Panc1 (cell line): ENCODE data around the gene TSPAN14. TPM values are rescaled to one million over a fixed set of nuclear protein-coding genes. Genes with fewer than 3 reads are reported as not detected.

Experiments used
- ATAC-seq: fragments of 200-7000 bp; cut with Tn5 transposase; 2 replicates; pipeline ENCODE4 v1.9.1; 2020; ENCODE audit warnings: mild to moderate bottlenecking, moderate library complexity
- BruUV-seq: library from RNA; stranded (reverse); fragments of 400-500 nt; replicated peaks from 2 replicates; lab custom pipeline; 2021; lab: Mats Ljungman, UMichigan
- CTCF ChIA-PET: fragments of 300-600 bp; sonication (Branson Sonifier 250); formaldehyde crosslinking; loops from one replicate; lab custom pipeline; 2022; ENCODE audit warnings: antibody characterized with exemption; lab: Charles Lee
- POLR2A ChIA-PET: fragments of 300-600 bp; sonication (Branson Sonifier 250); formaldehyde crosslinking; loops from one replicate; lab custom pipeline; 2022; ENCODE audit warnings: antibody characterized with exemption; lab: Charles Lee
- DNase-seq: peaks from one replicate; pipeline ENCODE4 v3.0.0-alpha.2; 2010; ENCODE audit warnings: low read depth, low spot score
- H3K27ac ChIP-seq: 2 replicates; pipeline ENCODE4 v1.5.1; 2011; ENCODE audit warnings: mild to moderate bottlenecking, low read length, inconsistent platforms
- H3K27me3 ChIP-seq: fragments of 200-500 bp; sonication (Bioruptor generic); 2 replicates; pipeline ENCODE4 v1.6.0; 2014; ENCODE audit warnings: low read length, inconsistent platforms; ENCODE audit not compliant: control insufficient read depth, insufficient read depth
- H3K36me3 ChIP-seq: fragments of 200-500 bp; sonication (Bioruptor generic); 2 replicates; pipeline ENCODE4 v1.5.1; 2014; ENCODE audit warnings: inconsistent platforms, mild to moderate bottlenecking, low read length, moderate library complexity; ENCODE audit not compliant: control insufficient read depth, insufficient read depth
- H3K4me1 ChIP-seq: 2 replicates; pipeline ENCODE4 v1.5.1; 2011; ENCODE audit warnings: inconsistent platforms, mild to moderate bottlenecking, low read length, moderate library complexity; ENCODE audit not compliant: control insufficient read depth, insufficient read depth
- H3K4me3 ChIP-seq, 2 experiments: 2 replicates each; pipeline ENCODE4 v1.5.1; 2011 to 2012; ENCODE audit warnings: low read depth in 2 of 2, low read length in 2 of 2, mild to moderate bottlenecking in 2 of 2, inconsistent platforms in 1 of 2, moderate library complexity in 1 of 2
- H3K9me3 ChIP-seq: fragments of 200-500 bp; sonication (Bioruptor generic); 2 replicates; pipeline ENCODE4 v1.5.1; 2014; ENCODE audit warnings: low read depth, mild to moderate bottlenecking, inconsistent platforms, low read length, moderate library complexity; ENCODE audit not compliant: control insufficient read depth, insufficient read depth
- CTCF ChIP-seq: fragments of 450-650 bp; IDR thresholded peaks from 2 replicates; pipeline ENCODE4 v1.5.1; 2017; ENCODE audit warnings: mild to moderate bottlenecking
- POLR2AphosphoS5 ChIP-seq: IDR thresholded peaks from 2 replicates; pipeline ENCODE4 v1.6.1; 2012; ENCODE audit warnings: mild to moderate bottlenecking, low read depth, low read length, moderate library complexity
- REST ChIP-seq, 2 experiments: IDR thresholded peaks; 2 replicates each; pipeline ENCODE4 v1.6.1; 2011 to 2012; ENCODE audit warnings: low read depth in 2 of 2, control low read depth in 1 of 2, low read length in 1 of 2, mild to moderate bottlenecking in 1 of 2, moderate library complexity in 1 of 2; ENCODE audit not compliant: insufficient read depth in 1 of 2
- SIN3A ChIP-seq: IDR thresholded peaks from 2 replicates; pipeline ENCODE4 v1.6.1; 2012; ENCODE audit warnings: low read depth, mild to moderate bottlenecking, low read length, moderate library complexity, borderline replicate concordance; ENCODE audit not compliant: insufficient read depth
- TCF7L2 ChIP-seq: IDR thresholded peaks from 2 replicates; pipeline ENCODE4 v1.6.1; 2011; ENCODE audit warnings: mild to moderate bottlenecking, low read depth, low read length, inconsistent platforms
- in situ Hi-C: cut with HindIII; loops from 2 replicates; pipeline ENCODE4 v1.10.0; 2016; ENCODE audit warnings: low sequenced_read_pairs, low pct_unique_long_range_greater_than_20kb
- intact Hi-C: fragments of 100-400 bp; cut with micrococcal nuclease; formaldehyde crosslinking; loops from one replicate; pipeline ENCODE4 v1.10.0; 2022; ENCODE audit not compliant: unreplicated experiment
- total RNA-seq: library from RNA; stranded (reverse); gene quantifications from one replicate; pipeline ENCODE4 v1.2.1, GENCODE V29; 2021; ENCODE audit not compliant: unreplicated experiment

TSPAN14 gene
- total RNA-seq, 1 experiment from 2014 or later: 39.0 TPM

GRCh38 chr10:80528185-80528700 is 74.1 kb downstream of the TSPAN14 start:
- DNase-seq (no peak), ATAC-seq (no peak)
- Histone ChIP-seq H3K27me3 (no peaks in the 10 kb centered on the region; the same call in 1 of the 2 replicates), H3K4me3 (no peak overlapping the region), H3K27ac (no peak overlapping the region), H3K9me3 (no peaks in the 10 kb centered on the region), H3K36me3 (no peaks in the 10 kb centered on the region), H3K4me1 (no peaks in the 10 kb centered on the region)
- ChIA-PET POLR2A (no interaction called here), CTCF (no interaction called here)
- intact Hi-C loops: loop anchor here (10.0 kb wide), 1 partner anchor 253 kb away; no protein-coding TSS in a partner anchor
- in situ Hi-C loops: no loop called here
- no peak for TF ChIP-seq CTCF
- TF ChIP-seq REST (IDR thresholded peaks at IDR 0.05; ENCODE audit: insufficient read depth in 1 of 2, low read depth in 2 of 2, low read length in 1 of 2): no peak
- no peak for TF ChIP-seq SIN3A
- TF ChIP-seq POLR2AphosphoS5: no peak
- no peak for TF ChIP-seq TCF7L2
- BruUV-seq: no TSS peak

- TF ChIP-seq CTCF (no peak), POLR2AphosphoS5 (no peak), SIN3A (no peak), REST (IDR thresholded peaks at IDR 0.05; ENCODE audit: insufficient read depth in 1 of 2, low read depth in 2 of 2, low read length in 1 of 2) (no peak), TCF7L2 (no peak)
- no peaks in the 10 kb centered on the region for H3K36me3 ChIP-seq
- H3K27ac ChIP-seq: no peak overlapping the region
- no peaks in the 10 kb centered on the region; the same call in 1 of the 2 replicates for H3K27me3 ChIP-seq
- no TSS peak for BruUV-seq
- in situ Hi-C loops: no loop called here
- DNase-seq (no peak), ATAC-seq (no peak)
- no peaks in the 10 kb centered on the region for H3K4me1 ChIP-seq
- intact Hi-C loops: loop anchor here (10.0 kb wide), 1 partner anchor 254 kb away; no protein-coding TSS in a partner anchor
- H3K4me3 ChIP-seq: no peak overlapping the region
- ChIA-PET CTCF (no interaction called here), POLR2A (no interaction called here)
- no peaks in the 10 kb centered on the region for H3K9me3 ChIP-seq
Measured at GRCh38 chr10:80528901-80529300, 74.8 kb downstream of the TSPAN14 start.
